HFFc6 (cell line): Measurements from ENCODE around the gene SPEG. TPM values are rescaled to one million over a fixed set of nuclear protein-coding genes. Genes with fewer than 3 reads are reported as not detected.
A peak's percentile ranks its signal among the peaks of the same experiment; 100 is the strongest.

Experiments used
- DNase-seq: peaks from one replicate; pipeline ENCODE4 v3.0.0-alpha.2; 2018
- H3K27ac Mint-ChIP-seq: 2 replicates; pipeline ENCODE4 v1.8.0; 2020; ENCODE audit warnings: mild to moderate bottlenecking, mixed read lengths
- H3K27me3 Mint-ChIP-seq: 2 replicates; pipeline ENCODE4 v1.8.0; 2021; ENCODE audit warnings: mild to moderate bottlenecking, moderate library complexity, mixed read lengths; ENCODE audit not compliant: insufficient read depth
- H3K36me3 Mint-ChIP-seq: 2 replicates; pipeline ENCODE4 v1.8.0; 2021; ENCODE audit warnings: low read depth, mixed read lengths
- H3K4me1 Mint-ChIP-seq: 2 replicates; pipeline ENCODE4 v1.8.0; 2020; ENCODE audit warnings: low read depth, mixed read lengths
- H3K4me3 Mint-ChIP-seq: 2 replicates; pipeline ENCODE4 v1.8.0; 2020; ENCODE audit warnings: mild to moderate bottlenecking, moderate library complexity, mixed read lengths
- H3K9me3 Mint-ChIP-seq: 2 replicates; pipeline ENCODE4 v1.8.0; 2020; ENCODE audit warnings: mild to moderate bottlenecking, mixed read lengths
- total RNA-seq, 6 experiments: library from RNA; stranded (reverse); fragmentation: NEBNext Ultra II Directional; extraction: Animal tissue kit (Norgen Biotek cat#: 25700); gene quantifications; 2 replicates in 1 of 6; 3 replicates in 5 of 6; pipeline ENCODE4 v1.2.3, GENCODE V29; 2021
- TF ChIP-seq, protein P1 (sequence below): fragments of 200-600 bp; sonication (generic); IDR thresholded peaks from 2 replicates; pipeline ENCODE4 v1.5.0; 2021; ENCODE audit warnings: antibody characterized with exemption, mild to moderate bottlenecking

Gene SPEG
- total RNA-seq, 6 experiments from 2014 or later, result 80.9 to 89.5 (median 84.7) TPM

DNA sequence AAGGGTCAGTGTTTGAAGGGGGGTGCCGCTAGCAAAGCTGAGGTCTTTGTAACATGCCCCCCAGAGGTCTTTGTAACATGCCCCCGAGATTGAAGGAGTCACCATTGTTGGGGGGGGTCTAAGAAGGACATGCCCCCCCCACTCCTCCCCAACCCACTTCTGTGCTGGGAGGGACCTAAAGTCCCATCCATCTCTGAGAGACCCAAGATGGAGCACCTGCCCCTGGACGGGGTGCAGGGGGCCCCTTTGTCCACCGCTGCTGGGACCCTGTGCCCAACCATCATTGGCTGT is 73.7 kb downstream of the SPEG start:
- Mint-ChIP-seq H3K27ac (no peak overlapping the region), H3K36me3 (no peaks in the 10 kb centered on the region; the same call in 1 of the 2 replicates), H3K4me1 (peaks cover 12% of the 10 kb centered on the region), H3K9me3 (no peaks in the 10 kb centered on the region), H3K4me3 (no peak overlapping the region), H3K27me3 (peaks cover 21% of the 10 kb centered on the region)
- TF ChIP-seq, protein P1, sequence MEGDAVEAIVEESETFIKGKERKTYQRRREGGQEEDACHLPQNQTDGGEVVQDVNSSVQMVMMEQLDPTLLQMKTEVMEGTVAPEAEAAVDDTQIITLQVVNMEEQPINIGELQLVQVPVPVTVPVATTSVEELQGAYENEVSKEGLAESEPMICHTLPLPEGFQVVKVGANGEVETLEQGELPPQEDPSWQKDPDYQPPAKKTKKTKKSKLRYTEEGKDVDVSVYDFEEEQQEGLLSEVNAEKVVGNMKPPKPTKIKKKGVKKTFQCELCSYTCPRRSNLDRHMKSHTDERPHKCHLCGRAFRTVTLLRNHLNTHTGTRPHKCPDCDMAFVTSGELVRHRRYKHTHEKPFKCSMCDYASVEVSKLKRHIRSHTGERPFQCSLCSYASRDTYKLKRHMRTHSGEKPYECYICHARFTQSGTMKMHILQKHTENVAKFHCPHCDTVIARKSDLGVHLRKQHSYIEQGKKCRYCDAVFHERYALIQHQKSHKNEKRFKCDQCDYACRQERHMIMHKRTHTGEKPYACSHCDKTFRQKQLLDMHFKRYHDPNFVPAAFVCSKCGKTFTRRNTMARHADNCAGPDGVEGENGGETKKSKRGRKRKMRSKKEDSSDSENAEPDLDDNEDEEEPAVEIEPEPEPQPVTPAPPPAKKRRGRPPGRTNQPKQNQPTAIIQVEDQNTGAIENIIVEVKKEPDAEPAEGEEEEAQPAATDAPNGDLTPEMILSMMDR, result no peak
- DNase-seq, result no peak

DNA sequence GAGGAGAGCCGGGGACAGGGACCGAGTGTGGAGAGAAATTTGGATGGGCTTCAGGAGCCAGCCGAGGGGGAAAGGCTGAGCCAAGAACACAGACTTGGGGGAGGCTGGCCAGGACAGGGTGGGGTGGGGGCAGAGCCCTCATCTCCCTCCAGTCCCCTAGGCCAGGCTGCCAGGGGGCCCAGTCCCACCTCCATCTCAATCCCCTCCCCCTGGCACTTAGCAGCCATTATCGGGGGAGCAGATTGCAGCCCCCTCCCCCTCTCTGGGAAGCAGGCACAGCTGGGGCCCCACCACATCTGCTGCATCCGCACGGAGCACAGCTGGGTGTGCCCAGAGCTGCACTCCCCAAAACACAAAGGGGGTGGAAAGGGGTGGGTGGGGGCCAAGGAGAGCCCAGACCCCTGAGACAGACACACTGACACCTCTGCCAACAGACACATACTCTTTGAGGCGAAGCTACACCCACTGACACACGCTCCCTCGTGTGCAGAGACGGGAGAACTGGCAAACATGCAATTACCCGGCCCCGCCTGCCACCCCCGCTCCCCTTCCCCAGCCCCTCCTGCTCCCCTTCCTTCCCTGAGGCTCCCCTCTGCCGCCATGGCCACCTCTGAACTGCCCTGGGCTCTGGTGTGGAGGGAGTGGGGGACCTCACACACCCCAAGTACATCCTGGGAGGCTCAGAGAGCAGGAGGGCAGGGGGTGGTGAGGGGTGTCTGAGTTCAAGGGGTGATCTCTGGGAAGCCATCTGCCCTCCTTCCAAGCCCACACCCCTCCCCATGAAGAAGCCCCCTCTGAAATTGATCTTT is 74.5 kb downstream of the SPEG start:
- Mint-ChIP-seq H3K36me3 (no peaks in the 10 kb centered on the region; the same call in 1 of the 2 replicates), H3K4me1 (peaks cover 19% of the 10 kb centered on the region), H3K4me3 (peak overlapping the region; percentile 80; the same call in 1 of the 2 replicates), H3K27ac (no peak overlapping the region; the same call in 1 of the 2 replicates), H3K9me3 (no peaks in the 10 kb centered on the region), H3K27me3 (peaks cover 26% of the 10 kb centered on the region)
- TF ChIP-seq, protein P1, result no peak
- DNase-seq, result no peak

DNA sequence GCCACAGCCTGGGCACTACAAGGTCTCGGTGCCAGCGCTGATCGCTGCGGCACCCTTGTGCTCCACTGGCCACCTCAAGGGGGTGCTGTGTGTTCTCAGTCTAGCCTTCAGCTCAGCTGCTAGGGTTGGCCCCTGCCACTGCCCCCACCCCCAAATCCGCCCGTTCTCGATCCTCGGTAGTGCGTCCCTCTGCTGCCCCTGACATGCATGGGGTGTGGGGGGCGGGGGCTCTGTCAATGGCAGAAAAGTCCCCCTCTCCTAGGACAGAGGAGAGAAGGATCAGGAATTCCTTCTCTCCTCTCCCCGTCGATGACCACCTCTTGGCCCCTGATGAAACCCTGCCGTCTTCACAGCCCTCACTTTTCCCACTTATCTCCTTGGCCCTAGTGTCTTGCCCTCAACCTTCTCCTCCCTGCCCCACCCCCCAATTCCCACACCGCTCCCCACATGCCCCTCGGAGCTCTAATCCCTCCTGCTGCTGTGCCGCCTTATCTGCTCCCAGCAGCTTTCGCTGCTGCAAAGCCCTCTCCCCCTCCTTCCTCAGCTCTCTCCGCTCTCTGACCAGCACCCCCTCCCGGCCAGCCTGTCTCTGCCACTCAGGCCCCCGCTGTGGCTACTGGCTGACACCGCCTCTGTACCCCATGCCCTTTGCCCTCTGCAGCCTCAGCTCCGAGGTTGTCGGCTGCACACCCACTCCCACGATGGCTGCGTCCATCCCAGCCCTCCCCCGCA is 75.3 kb downstream of the SPEG start:
- Mint-ChIP-seq H3K9me3 (no peaks in the 10 kb centered on the region), H3K36me3 (no peaks in the 10 kb centered on the region; the same call in 1 of the 2 replicates), H3K27me3 (peaks cover 29% of the 10 kb centered on the region), H3K27ac (no peak overlapping the region; the same call in 1 of the 2 replicates), H3K4me3 (peak overlapping the region; percentile 80), H3K4me1 (peaks cover 21% of the 10 kb centered on the region)
- DNase-seq, result peak; percentile 29
- TF ChIP-seq, protein P1, result peak; percentile 80

DNA sequence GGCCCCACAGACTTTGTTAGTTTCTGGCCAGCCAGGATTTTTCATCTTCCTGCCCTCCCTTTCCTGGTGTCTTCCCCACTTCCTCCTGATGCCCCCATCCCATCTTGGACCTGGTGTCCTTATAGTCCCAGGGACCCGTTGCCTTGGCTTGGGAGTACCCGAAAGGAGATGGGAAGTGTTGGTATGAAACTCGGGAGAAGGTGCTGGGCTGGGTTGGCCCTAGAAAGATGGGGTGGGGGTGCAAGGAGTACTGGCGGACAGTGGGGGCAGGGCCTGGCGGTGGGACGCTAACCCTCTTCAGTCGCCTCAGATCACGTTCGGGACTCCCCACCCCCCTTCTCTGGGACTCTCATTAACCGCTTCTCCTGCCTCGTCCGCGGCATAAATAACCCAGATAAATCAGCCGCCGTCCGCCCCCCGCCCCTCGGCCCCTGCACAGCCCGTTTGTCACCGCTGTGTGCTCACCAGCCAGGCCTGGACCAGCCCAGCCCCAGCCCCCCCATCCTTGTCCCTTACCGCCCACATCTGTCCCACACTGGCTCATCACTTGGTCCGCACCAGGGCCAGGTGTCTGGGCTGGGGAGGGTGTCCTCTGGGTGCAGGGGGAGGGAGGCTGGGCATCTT is 76.0 kb downstream of the SPEG start:
- peak overlapping the region; percentile 80; the same call in 1 of the 2 replicates for H3K4me3 Mint-ChIP-seq
- peaks cover 33% of the 10 kb centered on the region for H3K27me3 Mint-ChIP-seq
- no peak for DNase-seq
- no peaks in the 10 kb centered on the region for H3K9me3 Mint-ChIP-seq
- H3K36me3 Mint-ChIP-seq, result no peaks in the 10 kb centered on the region; the same call in 1 of the 2 replicates
- TF ChIP-seq, protein P1, result no peak
- H3K27ac Mint-ChIP-seq, result no peak overlapping the region
- peaks cover 21% of the 10 kb centered on the region for H3K4me1 Mint-ChIP-seq

DNA sequence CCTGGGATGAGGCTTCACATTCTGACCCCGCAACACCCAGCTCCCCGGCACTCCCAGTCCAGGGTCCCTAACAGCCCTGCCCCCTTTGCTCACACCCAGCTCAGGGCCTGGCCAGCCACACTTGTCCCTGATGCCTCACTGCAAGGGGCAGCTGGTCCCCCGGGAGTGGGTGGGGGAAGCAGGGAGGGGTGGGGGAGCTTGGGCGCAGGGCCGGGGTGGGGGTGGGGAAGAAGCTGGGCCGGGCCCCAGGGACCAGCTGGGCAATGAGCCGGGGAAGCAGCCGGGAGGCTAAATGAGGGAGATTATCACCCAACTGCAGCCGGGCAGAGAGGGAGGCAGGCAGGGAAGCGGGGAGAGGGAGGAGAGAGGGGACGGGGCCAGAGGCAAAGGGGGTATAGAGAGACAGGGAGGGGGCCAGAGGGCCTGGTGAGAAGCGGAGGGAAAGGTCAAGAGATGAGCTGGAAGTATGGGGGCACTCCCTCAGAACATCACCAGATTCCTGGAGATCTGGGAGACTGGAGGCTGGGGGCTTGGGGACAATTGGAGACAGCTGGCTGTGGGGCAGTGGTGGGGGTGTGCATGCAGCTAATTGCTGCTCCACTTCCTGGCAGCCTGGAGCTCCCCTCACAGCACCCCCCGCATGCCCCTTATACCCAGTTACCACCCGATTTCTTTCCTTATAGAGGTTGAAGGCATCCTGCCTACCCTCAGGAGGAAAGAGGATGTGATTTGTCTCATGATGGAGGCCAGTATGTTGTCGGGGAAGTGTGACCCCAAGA is 77.1 kb downstream of the SPEG start:
- Mint-ChIP-seq H3K36me3 (no peaks in the 10 kb centered on the region; the same call in 1 of the 2 replicates), H3K27ac (no peak overlapping the region), H3K9me3 (no peaks in the 10 kb centered on the region), H3K27me3 (peaks cover 39% of the 10 kb centered on the region), H3K4me3 (no peak overlapping the region), H3K4me1 (peaks cover 21% of the 10 kb centered on the region)
- no peak for DNase-seq
- TF ChIP-seq, protein P1, result no peak
